Myocyte (in vitro differentiated cells): ENCODE data around the gene ACADS. TPM values are rescaled to one million over a fixed set of nuclear protein-coding genes. Genes with fewer than 3 reads are reported as not detected.

Source experiments
- total RNA-seq: library from RNA; depleted of rRNA; stranded (reverse); fragments of >200 nt; gene quantifications from 2 replicates; pipeline ENCODE4 v1.2.3, GENCODE V29; 2014

Gene ACADS
- total RNA-seq, 1 donor from 2014 or later: 24.2 TPM

Other genes with a start within 250 kb of the ACADS start
- gene DYNLL1, start 229.7 kb upstream of the ACADS start, total RNA-seq: 329 and 397 TPM in 2 replicates
- gene COQ5, start 196.7 kb upstream of the ACADS start, total RNA-seq: 28.6 and 30.5 TPM in 2 replicates
- gene RNF10, start 191.5 kb upstream of the ACADS start, total RNA-seq: 89.2 and 109 TPM in 2 replicates
- 23.8 and 29.6 TPM in 2 replicates for gene POP5, start 144.4 kb upstream of the ACADS start, total RNA-seq
- gene CABP1, start 85.2 kb upstream of the ACADS start, total RNA-seq: not detected in 2 replicates
- gene MLEC, start 38.7 kb upstream of the ACADS start, total RNA-seq: 95.0 and 115 TPM in 2 replicates
- 7.8 and 9.3 TPM in 2 replicates for gene UNC119B, start 15.4 kb upstream of the ACADS start, total RNA-seq
- gene SPPL3, start 178.5 kb downstream of the ACADS start, total RNA-seq: 11.0 and 12.2 TPM in 2 replicates